Kidney capillary endothelial cell (primary cell): Measurements from ENCODE around the gene EFS.
"Not testable (repeated sequence)": the region's sequence is repeated elsewhere in the genome, so short reads cannot be mapped to it uniquely, and the experiment has no call there.

Source experiments
- DNase-seq: peaks from one replicate; pipeline ENCODE4 v3.0.0-alpha.2; 2018; ENCODE audit warnings: low spot score

Gene EFS

DNA sequence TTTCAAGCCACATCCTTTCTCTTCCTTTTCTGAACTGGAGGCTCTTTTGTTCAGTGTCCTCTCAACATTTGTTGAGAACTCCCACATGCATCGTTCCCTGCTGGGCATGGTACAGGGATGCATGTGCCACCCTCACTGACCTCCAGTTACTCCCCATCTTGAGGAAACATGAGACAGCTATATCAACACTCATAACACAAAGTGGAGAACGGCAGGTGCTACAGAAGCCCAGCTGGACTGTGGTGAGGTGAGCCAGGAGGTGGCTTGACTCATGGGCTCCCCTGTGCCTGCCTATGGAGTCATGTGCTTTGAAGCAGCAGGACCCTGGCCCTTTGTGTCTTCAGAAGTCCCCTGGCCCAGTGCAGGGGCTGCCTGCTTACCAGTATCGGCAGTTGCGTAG lies 33.4 kb upstream of the EFS start:
- DNase-seq = no peak

DNA sequence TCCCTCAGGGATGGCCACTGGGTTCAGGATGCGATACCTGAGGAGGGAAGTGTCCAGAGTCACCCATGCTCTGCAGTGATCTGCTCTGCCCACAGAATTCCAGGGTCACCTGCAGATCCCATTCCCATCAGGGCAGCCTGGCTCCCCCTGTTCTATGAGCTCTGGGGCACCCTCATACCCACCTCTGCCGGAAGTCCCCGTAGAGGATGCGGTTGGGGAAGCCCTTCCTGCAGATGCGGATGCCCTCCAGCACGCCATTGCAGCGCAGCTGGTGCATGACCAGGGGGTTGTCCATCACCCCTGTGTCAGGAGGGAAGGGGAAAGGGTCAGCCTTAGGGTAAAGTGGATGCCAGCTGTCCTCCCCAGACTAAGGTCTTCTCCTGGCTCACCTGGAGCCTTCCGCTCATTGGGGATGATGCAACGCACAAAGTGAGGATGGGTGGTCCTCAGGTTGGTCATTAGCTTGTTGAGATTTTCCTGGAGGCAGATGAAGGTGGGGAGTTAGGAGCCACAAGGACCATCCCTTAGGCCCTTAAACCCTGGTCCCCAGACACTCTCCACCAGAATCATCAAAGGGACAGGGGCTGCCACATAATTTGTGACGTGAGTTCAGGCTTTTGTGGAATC lies 31.9 kb upstream of the EFS start:
- DNase-seq = no peak

DNA sequence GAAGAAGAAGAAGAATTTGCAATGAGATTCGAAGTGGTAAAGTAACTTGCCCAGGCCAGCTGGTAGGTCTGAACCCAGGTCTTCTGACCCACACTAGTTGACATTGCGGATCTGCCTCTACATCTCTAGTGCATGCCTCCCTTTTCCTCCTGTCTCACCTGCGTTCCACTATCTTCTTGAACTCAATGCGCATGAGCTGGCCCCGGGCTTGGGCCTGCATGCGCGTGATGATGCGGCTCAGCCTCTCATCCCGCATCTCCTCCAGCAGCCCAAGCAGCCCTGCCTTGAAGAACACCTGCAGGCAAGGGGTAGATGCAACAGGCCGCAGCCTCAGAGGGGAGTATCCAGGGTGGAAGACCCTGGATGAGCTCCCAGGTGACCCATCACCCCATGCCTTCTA lies 31.2 kb upstream of the EFS start:
- DNase-seq = no peak

DNA sequence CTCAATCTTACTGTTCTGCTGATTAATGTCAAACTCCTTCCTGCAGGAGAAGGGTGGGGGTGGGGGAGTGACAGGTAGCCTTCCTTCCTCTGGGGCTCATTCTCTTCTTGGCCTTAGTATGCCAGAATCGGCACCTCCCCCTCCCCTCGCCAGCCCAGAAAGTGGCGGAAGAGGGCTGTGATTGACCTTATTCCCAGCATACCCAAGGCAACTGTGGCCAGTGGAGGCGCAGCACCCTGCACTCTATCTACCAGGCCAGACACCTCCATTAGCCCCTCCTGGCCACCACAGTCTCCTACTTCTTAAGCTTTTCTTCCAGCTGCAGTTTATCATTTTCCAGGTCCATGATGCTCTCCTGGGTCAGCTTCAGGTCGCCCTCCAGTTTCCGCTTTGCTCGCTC lies 27.6 kb upstream of the EFS start:
- no peak for DNase-seq

DNA sequence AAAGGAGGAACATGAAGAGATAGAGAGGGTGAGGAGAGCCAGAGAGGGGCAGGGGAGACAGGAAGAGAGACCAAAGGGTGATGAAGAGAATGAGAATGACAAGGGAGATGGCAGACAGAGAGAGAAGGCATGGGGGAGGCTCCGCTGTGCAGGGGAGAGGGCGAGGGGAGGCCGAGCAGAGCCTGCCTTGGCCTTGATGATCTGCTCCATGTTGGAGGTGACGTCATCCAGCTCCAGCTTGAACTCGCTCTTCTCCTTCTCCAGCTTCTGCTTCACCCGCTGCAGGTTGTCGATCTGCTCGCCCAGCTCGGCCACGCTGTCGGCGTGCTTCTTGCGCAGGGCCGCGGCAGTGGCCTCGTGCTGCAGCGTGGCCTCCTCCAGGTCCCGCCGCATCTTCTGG lies 24.9 kb upstream of the EFS start:
- DNase-seq = not testable (repeated sequence)

DNA sequence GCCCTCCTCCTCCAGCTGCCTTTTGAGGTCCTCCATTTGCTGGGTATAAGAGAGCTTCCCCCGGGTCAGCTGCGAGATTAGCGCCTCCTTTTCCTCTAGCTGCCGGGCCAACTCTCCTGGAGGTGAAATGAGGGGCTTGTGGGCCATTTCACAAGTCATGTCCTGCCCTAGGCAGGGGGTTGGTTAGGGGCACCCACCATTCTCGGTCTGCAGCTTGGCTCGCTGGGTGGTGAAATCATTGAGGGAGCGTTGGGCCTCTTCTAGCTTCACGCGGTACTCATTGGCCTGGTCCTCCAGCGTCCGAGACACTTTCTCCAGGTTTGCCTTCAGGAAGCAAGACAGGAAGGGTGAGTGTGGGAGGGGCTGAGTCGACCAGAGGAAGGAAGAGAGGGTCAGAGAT lies 24.4 kb upstream of the EFS start:
- no peak for DNase-seq

DNA sequence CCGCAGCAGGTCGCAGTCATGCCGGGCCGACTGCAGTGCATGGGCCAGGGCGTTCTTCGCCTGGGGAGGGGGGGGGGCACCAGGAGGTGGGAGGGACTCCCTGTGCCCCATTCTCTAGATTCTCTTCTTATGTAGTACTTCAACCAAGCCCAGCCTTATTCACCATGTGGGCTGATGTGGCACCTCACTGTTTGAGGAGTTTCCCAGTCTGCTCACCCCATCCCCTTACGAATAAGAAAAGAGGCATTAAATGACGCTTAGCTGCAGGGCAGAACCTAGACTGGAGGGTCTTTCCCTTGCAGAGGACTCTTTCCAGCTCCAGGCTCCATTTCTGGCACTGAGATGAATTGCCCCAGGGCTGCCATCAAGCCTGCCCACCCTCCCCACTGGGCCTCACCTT lies 24.0 kb upstream of the EFS start:
- DNase-seq = no peak

DNA sequence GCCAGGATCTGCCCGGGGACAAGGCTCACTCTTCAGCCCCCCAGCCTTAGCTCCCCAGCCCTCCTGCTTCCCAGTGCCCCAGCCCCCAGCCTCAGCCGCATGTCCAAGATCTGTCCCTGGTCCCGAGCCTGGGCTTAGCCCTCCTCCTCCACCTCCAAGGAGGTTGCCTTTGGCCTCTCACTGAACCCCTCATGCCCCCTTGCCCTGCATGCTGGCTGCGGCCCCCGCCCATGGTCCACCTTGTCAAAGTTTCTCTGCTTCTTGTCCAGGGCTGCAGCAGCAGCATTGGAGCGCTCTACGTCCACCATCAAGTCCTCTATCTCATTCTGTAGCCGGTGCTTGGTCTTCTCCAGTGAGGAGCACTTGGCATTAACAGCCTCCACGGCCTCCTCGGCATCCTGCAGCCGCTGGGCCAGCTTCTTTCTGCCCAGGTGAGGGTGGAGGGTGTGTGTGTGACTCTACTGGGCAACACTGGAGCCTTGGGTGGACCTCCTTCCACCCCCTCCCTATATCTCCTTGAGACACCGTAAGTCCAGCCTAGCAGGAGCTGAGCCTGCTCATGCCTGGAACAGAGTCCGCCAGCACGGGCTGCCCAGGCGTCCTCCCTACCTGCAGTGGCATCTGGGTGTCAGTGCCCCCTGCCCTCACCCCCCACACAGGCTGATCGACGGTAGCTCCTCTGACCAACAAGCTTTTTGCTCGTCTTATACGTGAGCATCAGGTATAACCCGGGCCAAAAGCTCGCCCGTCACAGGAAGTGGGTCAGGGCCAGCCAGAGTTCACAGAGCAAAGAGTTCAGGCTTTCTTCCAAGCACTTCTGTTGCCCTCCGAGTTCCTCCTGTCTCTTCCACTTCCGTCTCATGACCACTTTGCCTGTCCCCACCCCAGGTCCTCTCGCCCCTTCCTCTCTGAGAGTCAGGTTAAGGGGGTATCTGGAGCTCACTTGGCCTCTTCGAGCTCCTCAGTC lies 23.2 kb upstream of the EFS start:
- DNase-seq = no peak

DNA sequence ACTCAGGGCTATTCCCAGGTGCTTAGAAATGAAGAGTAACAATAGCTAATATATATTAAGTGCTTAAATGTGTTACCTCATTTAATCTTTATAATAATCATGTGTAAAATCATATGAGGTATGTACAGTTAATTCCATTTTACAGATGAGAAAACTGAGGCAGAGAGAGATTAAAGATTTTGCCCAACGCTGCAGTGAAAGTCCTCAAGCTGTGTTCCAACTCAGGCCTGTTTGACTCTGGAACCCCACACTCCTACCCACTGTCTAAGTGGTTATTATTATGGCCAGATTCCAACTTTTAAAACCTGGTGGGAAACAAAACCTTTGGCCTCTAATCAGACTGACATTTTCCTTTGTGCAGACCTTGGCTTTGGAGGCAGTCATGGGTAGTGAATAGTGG lies 22.0 kb upstream of the EFS start:
- no peak for DNase-seq

DNA sequence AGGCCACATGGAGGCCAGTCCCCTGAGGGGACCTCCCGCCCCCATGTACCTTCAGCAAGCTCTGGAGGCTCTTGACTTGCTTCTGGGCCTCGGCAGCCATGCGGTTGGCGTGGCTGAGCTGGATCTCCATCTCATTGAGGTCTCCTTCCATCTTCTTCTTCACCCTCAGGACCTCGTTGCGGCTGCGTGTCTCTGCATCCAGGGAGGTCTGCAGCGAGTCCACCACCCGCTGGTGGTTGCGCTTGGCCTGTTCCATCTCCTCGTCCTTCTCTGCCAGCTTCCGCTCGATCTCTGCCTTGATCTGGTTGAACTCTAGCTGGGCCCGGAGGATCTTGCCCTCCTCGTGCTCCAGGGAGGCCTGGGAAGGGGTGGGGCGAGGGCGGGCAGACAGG lies 21.3 kb upstream of the EFS start:
- DNase-seq = not testable (repeated sequence)

DNA sequence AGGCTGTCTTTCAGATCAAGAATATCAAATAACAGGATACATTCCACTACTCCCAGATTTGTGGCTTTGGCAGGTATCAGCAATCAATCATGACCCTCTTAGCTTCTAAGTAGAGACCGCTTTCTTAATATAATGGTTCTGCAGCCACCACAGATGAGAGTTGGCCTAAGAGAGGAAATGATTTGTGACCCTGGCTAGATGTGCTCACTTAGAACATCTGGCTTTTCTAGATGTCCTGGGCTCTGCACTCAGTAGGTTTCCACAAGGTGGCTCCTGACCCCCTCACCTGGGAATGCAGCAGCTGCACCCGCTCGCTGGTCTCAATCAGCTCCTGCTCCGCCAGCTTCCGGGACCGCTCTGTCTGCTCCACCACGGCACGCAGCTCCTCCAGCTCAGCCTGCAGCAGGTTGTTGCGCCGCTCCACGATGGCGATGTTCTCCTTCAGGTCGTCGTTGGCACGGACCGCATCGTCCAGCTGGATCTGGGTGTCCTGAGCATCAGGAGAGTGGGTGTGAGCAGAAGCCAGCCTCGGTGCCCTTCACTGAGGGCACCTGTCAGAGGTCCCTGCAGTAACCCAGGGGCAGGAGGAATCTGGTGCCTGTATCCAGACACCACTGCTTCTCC lies 20.8 kb upstream of the EFS start:
- no peak for DNase-seq

DNA sequence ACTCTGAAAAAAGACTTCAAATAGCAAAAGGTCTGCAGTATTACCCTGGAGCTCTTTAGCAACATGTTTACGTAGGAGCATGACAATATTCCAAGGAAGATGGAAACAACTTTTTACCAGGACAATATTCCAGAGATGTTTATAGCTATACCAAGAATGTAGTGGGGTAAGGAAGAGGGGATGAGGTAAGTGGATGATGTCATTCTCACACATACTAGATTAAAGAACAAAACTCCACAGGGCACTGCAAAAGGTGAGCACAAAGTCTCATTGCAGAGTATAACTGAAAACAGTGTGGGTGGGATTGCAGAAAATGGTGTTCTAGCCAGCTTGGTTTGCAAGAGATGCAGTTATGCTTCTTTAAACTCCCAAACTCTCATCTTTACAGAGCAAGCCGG lies 20.3 kb upstream of the EFS start:
- no peak for DNase-seq

DNA sequence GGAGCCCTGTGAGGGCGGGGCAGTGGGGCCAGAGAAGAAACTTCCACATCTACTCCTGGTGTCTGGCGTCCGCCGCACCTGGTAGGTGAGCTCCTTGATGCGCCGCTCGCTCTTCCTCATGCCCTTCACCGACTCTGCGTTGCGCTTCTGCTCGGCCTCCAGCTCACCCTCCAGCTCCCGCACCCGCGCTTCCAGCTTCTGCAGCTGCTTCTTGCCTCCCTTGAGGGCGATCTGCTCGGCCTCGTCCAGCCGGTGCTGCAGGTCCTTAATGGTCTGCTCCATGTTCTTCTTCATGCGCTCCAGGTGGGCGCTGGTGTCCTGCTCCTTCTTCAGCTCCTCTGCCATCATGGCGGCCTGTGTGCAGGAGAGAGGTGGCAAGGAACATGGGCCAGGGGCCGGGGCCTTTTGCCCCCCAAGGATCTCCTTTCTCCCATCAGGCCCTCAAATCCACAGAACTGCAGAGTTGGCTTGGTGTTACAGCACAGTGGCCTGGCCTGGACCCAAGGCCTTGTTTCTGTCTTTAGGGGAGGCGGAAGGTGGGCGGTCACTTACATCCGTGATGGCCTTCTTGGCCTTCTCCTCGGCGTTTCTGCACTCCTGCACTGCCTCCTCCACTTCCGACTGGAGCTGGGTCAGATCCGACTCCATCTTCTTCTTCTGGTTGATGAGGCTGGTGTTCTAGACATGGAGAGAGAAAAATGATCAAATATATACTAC lies 19.6 kb upstream of the EFS start:
- DNase-seq = no peak

DNA sequence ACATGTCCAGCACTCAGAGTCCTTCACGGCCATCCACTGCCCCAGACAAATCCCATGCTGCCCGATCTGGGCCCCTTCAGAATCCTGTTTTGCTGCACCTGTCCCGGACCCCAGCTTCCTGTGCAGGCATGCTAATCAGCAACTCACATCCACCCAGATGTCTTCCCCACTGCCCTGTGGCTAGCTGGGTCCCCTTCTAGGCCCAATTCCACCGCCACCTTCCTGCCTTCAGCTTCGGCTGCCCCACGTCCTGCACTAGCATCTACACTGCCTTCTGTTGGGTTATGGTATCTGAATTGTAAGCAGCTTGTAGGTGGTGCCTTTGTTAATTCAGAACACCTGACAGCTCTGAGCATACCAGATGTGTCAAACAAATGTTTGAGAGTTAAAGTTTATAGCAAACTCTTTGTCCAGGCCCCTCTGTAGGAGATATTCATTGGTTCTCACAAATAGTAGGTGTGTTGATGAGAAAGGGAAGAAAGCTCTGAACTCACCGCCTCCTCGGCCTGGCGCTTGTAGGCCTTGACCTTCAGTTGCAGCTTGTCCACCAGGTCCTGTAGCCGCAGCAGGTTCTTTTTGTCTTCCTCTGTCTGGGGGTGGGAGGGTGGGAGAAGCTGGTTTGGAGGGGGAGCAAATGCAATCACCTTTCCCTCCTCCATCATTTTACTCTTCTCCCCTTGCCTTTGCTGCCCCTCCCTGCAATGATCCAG lies 17.9 kb upstream of the EFS start:
- no peak for DNase-seq

DNA sequence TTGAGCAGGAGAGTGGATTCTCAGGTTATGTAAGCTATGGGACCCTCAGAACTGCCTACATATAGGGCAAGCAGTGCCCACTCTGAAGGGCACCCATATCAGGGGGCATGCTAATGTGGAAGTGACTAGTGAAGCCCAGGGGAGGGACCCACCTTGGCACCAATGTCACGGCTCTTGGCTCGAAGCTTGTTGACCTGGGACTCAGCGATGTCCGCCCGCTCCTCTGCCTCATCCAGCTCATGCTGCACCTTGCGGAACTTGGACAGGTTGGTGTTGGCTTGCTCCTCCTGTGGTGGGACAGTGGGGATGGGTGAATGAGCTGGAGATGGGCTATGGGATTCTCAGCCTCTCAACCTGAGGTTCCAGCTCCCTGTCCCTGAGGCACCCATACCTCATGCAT lies 17.3 kb upstream of the EFS start:
- no peak for DNase-seq

DNA sequence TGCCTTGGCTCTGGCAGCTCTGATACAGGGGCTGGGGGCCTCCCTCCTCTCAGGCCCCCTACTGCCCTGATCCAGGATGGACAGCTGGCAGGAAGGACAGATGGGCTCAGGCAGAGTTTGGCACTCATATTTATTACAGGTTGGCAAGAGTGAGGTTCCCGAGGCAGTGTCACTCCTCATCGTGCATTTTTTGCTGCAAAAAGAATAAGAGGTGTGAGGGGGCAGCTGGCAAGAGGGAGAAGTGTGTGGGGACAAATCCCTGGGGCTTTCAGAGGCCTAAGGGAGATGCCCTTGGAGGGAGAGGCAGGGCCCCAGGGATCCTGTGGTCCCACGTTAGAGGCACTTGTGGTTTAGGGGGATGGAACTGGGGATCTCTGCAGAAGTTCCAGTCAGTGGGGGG lies 16.9 kb upstream of the EFS start:
- DNase-seq = no peak

DNA sequence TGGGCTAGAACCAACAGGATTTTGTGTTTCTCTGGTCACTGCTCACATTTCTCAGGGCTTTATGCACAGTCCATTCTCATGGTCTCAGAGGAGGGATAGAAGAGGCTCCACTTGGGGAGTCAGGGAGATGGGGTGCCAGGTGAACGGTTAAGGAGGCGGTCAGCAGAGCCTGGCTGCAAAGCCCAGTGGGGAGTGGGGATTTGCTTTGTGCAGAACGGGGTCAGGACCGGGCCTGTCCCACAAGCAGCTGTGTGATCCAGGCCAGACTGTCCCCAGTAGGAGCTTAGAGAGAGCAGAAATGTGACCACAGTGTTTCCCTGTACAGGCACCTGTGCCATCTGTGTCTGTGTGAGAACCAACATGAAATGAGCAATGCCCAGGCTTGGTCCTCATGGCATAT lies 16.0 kb upstream of the EFS start:
- DNase-seq = no peak

DNA sequence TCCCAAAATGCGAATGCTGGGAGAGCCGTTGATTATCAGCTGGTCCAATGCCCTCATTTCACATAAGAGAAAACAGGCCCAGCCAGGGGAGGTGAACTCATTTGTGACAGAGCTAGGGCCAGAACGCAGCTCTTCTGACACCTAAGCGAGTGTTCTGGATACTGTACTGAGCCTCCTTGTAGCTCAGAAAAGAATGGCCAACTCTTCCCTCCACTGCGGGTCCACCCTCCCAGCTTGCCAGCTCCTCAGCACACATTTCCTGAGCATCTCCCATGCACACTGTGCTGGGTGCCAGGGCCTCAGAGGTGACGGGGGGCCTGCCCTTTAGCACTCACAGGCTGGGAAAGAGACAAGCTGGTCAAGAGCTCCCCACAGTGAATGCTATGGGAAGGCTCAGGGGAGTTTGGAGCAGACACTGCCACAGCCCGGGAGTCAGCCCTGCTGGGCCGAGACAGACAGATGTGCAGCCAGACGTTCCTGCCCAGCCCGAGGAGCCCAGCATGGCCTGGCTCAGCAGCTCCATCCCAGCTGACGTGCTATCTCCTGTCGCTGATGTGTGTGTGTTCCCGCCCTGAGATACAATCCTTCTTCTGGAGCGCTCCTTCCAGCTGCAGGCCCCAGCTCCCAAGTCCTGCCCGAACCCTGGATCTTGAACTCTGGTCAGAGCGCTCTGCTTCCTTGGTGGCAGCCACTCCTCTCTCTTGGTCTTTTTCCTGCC lies 15.4 kb upstream of the EFS start:
- DNase-seq = no peak

DNA sequence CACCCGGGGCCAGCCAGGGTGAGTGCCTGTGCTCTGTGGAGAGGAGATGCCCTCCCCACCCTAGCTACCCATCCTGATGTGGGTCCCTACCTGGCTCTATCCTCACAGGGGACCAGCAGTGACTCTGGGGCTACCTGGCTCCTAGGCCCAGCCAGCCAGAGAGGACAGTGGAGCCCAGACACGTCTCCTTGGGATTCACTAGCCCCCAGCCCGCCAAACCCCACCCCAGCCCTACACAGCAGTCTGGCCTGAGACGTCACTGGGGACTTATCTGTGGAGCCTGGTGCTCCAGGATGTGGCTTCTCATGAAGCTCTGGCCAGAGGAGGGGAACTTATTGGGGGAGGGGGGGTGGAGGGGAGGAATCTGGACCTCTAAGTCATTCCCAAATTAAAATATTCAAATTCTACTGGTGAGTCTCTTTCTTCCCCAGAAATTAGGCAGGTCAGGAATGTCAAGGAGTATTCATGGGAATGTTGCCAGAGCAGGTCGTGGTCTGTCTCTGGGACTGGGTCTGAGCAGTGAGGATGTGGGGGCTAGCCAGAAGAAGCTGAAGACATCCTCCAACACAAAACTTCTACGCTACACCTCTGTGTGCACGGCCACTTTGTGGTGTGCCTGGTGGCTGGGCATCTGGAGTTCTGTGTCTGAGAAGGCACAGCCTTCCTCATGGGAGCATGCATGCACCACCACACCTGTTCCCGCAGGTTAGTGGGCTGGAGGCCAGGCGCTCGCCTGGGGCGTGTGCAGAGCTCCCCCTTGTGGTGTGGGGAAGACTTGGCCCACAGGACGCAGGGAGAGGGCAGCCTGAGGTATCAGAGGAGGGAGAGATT lies 14.6 kb upstream of the EFS start:
- peak; percentile 20 for DNase-seq

DNA sequence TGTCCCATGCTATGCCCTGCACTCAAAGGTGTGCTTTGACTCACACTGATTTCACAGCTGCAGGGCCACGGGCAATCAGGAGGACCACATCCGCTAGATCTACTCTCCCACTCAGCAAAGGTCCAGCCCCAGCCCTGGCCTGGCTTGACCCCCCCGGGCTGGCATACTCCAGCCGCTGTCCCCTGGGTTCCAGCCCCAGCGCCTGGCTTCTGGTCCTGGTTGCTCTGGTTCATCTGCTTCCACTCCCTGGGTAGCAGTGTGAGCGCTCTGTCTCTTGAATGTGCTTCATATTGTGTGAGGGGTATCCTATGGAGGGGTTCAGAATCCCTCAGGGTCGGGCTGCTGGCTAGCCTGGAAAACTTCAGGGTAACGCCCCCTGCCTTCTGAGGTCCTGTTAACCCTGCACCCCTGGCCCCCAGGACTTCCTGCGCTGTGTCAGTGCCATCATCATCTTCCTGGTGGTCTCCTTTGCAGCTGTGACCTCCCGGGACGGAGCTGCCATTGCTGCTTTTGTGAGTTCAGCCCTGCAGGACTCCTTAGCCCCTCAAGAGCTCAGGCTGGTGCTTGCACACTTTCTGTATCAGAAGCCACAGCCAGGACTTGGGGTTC lies 13.7 kb upstream of the EFS start:
- no peak for DNase-seq
